ENCODE data around the gene MEIS3. TPM values are rescaled to one million over a fixed set of nuclear protein-coding genes. Genes with fewer than 3 reads are reported as not detected.

MEIS3 gene
- total RNA-seq, 2 experiments from 2014 or later = 1.3 TPM; not detected in 1

- no peaks in the 10 kb centered on the region for H3K9me2 ChIP-seq (ENCODE audit: insufficient read depth, low read length)
- no peak for TF ChIP-seq EZH2phosphoT487 (IDR thresholded peaks at IDR 0.05; ENCODE audit: borderline replicate concordance, low read depth, low read length)
- no peak overlapping the region for H3K4me3 ChIP-seq (ENCODE audit: low read depth, low read length, poor library complexity, severe bottlenecking)
- no peak overlapping the region for H3K27ac ChIP-seq (ENCODE audit: low read depth, low read length, poor library complexity, severe bottlenecking)
- no peaks in the 10 kb centered on the region for H3K36me3 ChIP-seq (ENCODE audit: insufficient read depth, low read length)
- no peaks in the 10 kb centered on the region for H4K20me1 ChIP-seq (ENCODE audit: insufficient read depth, low read length)
- no peaks in the 10 kb centered on the region for H3K79me2 ChIP-seq (ENCODE audit: insufficient read depth, low read depth, low read length)
- no peak for DNase-seq (ENCODE audit: low spot score)
- H2AFZ ChIP-seq (ENCODE audit: low read length) = no peak overlapping the region
- no peaks in the 10 kb centered on the region for H3K9me3 ChIP-seq (ENCODE audit: low read length)
- no TSS peak for BruUV-seq (replicated peaks)
- POLR2A ChIA-PET = interaction anchor here (0.6 kb wide), 1 partner anchor 106 kb away, joined by 4 read pairs; no protein-coding TSS in a partner anchor
- intact Hi-C loops (cut with micrococcal nuclease; ENCODE audit: unreplicated experiment) = no loop called here
- CTCF ChIA-PET (ENCODE audit: unreplicated experiment) = no interaction called here
- no peak overlapping the region for H3K4me2 ChIP-seq (ENCODE audit: low read length)
- H3K4me1 ChIP-seq (ENCODE audit: insufficient read depth, low read length, poor library complexity, severe bottlenecking) = no peaks in the 10 kb centered on the region
These were observed 14.8 kb downstream of the MEIS3 start for GRCh38 chr19:47404334-47405196.

DNA sequence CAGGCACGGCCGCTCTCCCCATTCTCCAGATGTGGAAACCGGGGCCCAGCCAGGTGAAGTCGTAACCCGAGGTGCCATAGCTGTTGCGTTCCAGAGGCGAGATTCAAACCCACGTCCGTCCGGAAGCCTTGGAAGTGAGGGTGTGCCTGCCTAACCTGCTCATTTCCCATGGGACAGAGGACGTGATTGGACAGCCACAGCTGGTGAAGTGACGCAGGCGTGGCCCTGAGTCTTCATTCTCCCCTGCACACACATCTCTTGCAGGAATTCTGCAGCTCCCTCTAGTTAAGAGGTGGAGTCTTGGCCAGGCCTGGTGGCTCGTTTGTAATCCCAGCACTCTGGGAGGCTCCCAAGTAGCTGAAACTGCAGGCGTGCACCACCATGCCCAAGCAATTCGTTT, 16.8 kb downstream of the MEIS3 start:
- H4K20me1 ChIP-seq (ENCODE audit: insufficient read depth, low read length) = no peaks in the 10 kb centered on the region
- H3K9me2 ChIP-seq (ENCODE audit: insufficient read depth, low read length) = no peaks in the 10 kb centered on the region
- H3K27ac ChIP-seq (ENCODE audit: low read depth, low read length, poor library complexity, severe bottlenecking) = no peak overlapping the region
- intact Hi-C loops (cut with micrococcal nuclease; ENCODE audit: unreplicated experiment) = no loop called here
- no peaks in the 10 kb centered on the region for H3K36me3 ChIP-seq (ENCODE audit: insufficient read depth, low read length)
- H3K4me3 ChIP-seq (ENCODE audit: low read depth, low read length, poor library complexity, severe bottlenecking) = no peak overlapping the region
- H2AFZ ChIP-seq (ENCODE audit: low read length) = no peak overlapping the region
- H3K9me3 ChIP-seq (ENCODE audit: low read length) = no peaks in the 10 kb centered on the region
- ChIA-PET CTCF (ENCODE audit: unreplicated experiment) (no interaction called here), POLR2A (no interaction called here)
- no peak for DNase-seq (ENCODE audit: low spot score)
- H3K4me2 ChIP-seq (ENCODE audit: low read length) = no peak overlapping the region
- H3K79me2 ChIP-seq (ENCODE audit: insufficient read depth, low read depth, low read length) = no peaks in the 10 kb centered on the region
- no peak for TF ChIP-seq EZH2phosphoT487 (IDR thresholded peaks at IDR 0.05; ENCODE audit: borderline replicate concordance, low read depth, low read length)
- no peak for TF ChIP-seq CTCF (conservative IDR thresholded peaks at IDR 0.05; ENCODE audit: low read length)
- no TSS peak for BruUV-seq (replicated peaks)
- H3K4me1 ChIP-seq (ENCODE audit: insufficient read depth, low read length, poor library complexity, severe bottlenecking) = no peaks in the 10 kb centered on the region

GRCh38 chr19:47398707-47399597, 20.4 kb downstream of the MEIS3 start:
- intact Hi-C loops (cut with micrococcal nuclease; ENCODE audit: unreplicated experiment) = no loop called here
- H2AFZ ChIP-seq (ENCODE audit: low read length) = no peak overlapping the region
- H3K79me2 ChIP-seq (ENCODE audit: insufficient read depth, low read depth, low read length) = no peaks in the 10 kb centered on the region
- H3K27ac ChIP-seq (ENCODE audit: low read depth, low read length, poor library complexity, severe bottlenecking) = no peak overlapping the region
- no peaks in the 10 kb centered on the region for H3K4me1 ChIP-seq (ENCODE audit: insufficient read depth, low read length, poor library complexity, severe bottlenecking)
- H3K36me3 ChIP-seq (ENCODE audit: insufficient read depth, low read length) = no peaks in the 10 kb centered on the region
- BruUV-seq (replicated peaks) = no TSS peak
- H4K20me1 ChIP-seq (ENCODE audit: insufficient read depth, low read length) = no peaks in the 10 kb centered on the region
- ChIA-PET CTCF (ENCODE audit: unreplicated experiment) (no interaction called here), POLR2A (no interaction called here)
- DNase-seq (ENCODE audit: low spot score) = no peak
- H3K9me2 ChIP-seq (ENCODE audit: insufficient read depth, low read length) = no peaks in the 10 kb centered on the region
- no peak overlapping the region for H3K4me2 ChIP-seq (ENCODE audit: low read length)
- H3K9me3 ChIP-seq (ENCODE audit: low read length) = no peaks in the 10 kb centered on the region
- H3K4me3 ChIP-seq (ENCODE audit: low read depth, low read length, poor library complexity, severe bottlenecking) = no peak overlapping the region
- TF ChIP-seq CTCF (conservative IDR thresholded peaks at IDR 0.05; ENCODE audit: low read length) (no peak), EZH2phosphoT487 (IDR thresholded peaks at IDR 0.05; ENCODE audit: borderline replicate concordance, low read depth, low read length) (no peak)
